HuH-7.5 (cell line): Measurements from ENCODE around the gene EIF4A3.
A peak's percentile ranks its signal among the peaks of the same experiment; 100 is the strongest.

Experiments
- DNase-seq: peaks from one replicate; pipeline ENCODE4 v3.0.0; 2011; ENCODE audit warnings: low spot score

Gene EIF4A3

GRCh38 chr17:80111702-80112470 lies 35.0 kb downstream of the EIF4A3 start:
- DNase-seq = no peak

- DNase-seq = no peak
Measured at GRCh38 chr17:80110927-80111701, 35.8 kb downstream of the EIF4A3 start.

- no peak for DNase-seq
Measured at GRCh38 chr17:80110447-80110812, 36.5 kb downstream of the EIF4A3 start.

GRCh38 chr17:80109713-80110446 lies 37.0 kb downstream of the EIF4A3 start:
- no peak for DNase-seq

GRCh38 chr17:80109066-80109660 lies 37.8 kb downstream of the EIF4A3 start:
- DNase-seq = no peak

- no peak for DNase-seq
Measured at GRCh38 chr17:80108036-80108971, 38.6 kb downstream of the EIF4A3 start.

GRCh38 chr17:80107231-80108021 lies 39.5 kb downstream of the EIF4A3 start:
- DNase-seq = no peak

- DNase-seq = no peak
Measured at GRCh38 chr17:80106751-80107150, 40.2 kb downstream of the EIF4A3 start.

DNA sequence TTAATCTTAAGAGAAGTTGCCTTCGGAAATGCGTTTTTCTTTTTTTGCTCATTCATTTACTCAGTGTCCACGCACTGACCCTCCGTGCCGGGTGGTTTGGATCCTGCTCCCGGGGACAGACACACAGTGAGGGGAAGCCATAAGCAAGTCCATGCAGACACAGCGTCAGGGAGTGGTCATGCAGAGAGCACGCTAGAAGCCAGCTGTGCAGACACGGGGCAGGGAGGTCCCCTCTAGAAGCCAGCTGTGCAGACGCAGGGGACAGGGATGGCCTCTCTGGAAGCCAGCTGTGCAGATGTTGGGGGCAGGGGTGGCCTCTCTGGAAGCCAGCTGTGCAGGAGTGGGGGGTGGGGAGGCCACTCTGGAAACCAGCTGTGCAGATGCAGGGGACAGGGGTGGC lies 40.8 kb downstream of the EIF4A3 start:
- no peak for DNase-seq

DNA sequence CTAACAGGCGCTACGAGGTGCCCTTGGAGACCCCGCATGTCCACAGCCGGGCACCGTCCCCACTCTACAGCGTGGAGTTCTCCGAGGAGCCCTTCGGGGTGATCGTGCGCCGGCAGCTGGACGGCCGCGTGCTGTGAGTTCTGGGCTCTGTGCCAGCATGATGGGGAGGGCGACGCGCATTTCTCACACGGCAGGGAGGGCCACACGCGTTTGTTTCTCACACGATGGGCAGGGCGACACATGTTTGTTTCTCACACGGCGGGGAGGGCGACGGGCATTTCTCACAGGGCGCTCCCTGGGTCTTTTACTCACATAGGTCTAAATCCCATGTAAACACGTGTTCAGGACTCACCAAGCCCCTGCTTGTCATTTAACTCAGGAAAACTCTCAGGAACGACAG lies 41.2 kb downstream of the EIF4A3 start:
- no peak for DNase-seq

- no peak for DNase-seq
Measured at GRCh38 chr17:80104956-80105375, 42.0 kb downstream of the EIF4A3 start.

DNA sequence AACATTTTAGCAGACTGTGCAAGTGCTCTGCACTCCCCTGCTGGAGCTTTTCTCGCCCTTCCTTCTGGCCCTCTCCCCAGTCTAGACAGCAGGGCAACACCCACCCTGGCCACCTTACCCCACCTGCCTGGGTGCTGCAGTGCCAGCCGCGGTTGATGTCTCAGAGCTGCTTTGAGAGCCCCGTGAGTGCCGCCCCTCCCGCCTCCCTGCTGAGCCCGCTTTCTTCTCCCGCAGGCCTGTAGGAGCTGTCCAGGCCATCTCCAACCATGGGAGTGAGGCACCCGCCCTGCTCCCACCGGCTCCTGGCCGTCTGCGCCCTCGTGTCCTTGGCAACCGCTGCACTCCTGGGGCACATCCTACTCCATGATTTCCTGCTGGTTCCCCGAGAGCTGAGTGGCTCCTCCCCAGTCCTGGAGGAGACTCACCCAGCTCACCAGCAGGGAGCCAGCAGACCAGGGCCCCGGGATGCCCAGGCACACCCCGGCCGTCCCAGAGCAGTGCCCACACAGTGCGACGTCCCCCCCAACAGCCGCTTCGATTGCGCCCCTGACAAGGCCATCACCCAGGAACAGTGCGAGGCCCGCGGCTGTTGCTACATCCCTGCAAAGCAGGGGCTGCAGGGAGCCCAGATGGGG lies 42.5 kb downstream of the EIF4A3 start:
- DNase-seq = no peak

- DNase-seq = no peak
Measured at GRCh38 chr17:80103449-80104085, 43.4 kb downstream of the EIF4A3 start.

GRCh38 chr17:80102664-80103448 lies 44.1 kb downstream of the EIF4A3 start:
- no peak for DNase-seq

DNA sequence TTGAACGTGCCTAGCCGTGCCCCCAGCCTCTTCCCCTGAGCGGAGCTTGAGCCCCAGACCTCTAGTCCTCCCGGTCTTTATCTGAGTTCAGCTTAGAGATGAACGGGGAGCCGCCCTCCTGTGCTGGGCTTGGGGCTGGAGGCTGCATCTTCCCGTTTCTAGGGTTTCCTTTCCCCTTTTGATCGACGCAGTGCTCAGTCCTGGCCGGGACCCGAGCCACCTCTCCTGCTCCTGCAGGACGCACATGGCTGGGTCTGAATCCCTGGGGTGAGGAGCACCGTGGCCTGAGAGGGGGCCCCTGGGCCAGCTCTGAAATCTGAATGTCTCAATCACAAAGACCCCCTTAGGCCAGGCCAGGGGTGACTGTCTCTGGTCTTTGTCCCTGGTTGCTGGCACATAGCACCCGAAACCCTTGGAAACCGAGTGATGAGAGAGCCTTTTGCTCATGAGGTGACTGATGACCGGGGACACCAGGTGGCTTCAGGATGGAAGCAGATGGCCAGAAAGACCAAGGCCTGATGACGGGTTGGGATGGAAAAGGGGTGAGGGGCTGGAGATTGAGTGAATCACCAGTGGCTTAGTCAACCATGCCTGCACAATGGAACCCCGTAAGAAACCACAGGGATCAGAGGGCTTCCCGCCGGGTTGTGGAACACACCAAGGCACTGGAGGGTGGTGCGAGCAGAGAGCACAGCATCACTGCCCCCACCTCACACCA lies 44.8 kb downstream of the EIF4A3 start:
- DNase-seq = peak; percentile 51

GRCh38 chr17:80101011-80101945 lies 45.6 kb downstream of the EIF4A3 start, which contains the start of gene GAA:
TSS of gene GAA (plus strand) at chr17:80101581. CDS start at chr17:80104587, 3,006 bp downstream.
- DNase-seq = peak; percentile 98

- no peak for DNase-seq
Measured at GRCh38 chr17:80100035-80100323, 46.9 kb downstream of the EIF4A3 start.
